ENCODE results near the gene NUDT11. TPM values are rescaled to one million over a fixed set of nuclear protein-coding genes. Genes with fewer than 3 reads are reported as not detected.
"Not testable (repeated sequence)": the region's sequence is repeated elsewhere in the genome, so short reads cannot be mapped to it uniquely, and the experiment has no call there.

NUDT11 gene
- total and polyA plus RNA-seq, 2 of the 13 experiments (the other 11 are each of a cell fraction or from before 2014, with no cell fraction given), result not detected

DNA sequence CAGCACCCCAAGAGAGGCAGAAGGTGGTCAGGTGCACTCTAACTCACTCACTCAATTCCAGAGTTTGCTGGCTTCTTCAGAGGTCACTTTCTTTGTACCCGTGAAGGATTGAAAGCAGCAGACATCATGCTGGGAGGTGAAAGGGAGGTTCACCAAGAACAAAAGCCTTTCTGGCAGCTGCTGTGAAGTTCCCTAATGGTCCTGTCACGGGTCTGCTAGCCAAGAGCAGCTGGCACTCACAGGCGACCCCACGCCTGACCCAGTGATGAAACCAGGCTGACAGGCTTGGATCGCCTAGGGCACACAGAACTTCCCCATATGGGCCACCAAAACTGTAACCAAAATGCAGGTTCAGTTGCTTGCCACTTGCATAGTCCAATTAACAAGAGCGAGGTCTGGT, 11.8 kb downstream of the NUDT11 start:
- H3K36me3 ChIP-seq (replicated peaks in 1 of 2; ENCODE audit: control insufficient read depth in 1 of 2, insufficient read depth in 2 of 2, low read length in 2 of 2), result no peaks in the 10 kb centered on the region
- H3K4me2 ChIP-seq (ENCODE audit: low read depth, low read length), result no peak overlapping the region
- POLR2A ChIA-PET, result no interaction called here
- H3K9ac ChIP-seq (ENCODE audit: insufficient read depth, low read depth, low read length), result no peak overlapping the region
- CTCF ChIA-PET (ENCODE audit: low intra/inter-chr PET ratio, low total read pairs), result no interaction called here
- TF ChIP-seq NKX3-1 (CRISPR knock-in tag; IDR thresholded peaks at IDR 0.05) (no peak), NR2F1 (CRISPR knock-in tag; IDR thresholded peaks at IDR 0.05) (no peak), IRF2 (CRISPR knock-in tag; IDR thresholded peaks at IDR 0.05) (no peak), ZNF432 (CRISPR knock-in tag; IDR thresholded peaks at IDR 0.05; ENCODE audit: borderline replicate concordance) (no peak)
- ATAC-seq, result no peak
- BruUV-seq (replicated peaks), result no TSS peak
- intact Hi-C loops (cut with micrococcal nuclease; ENCODE audit: unreplicated experiment), result no loop called here
- no peaks in the 10 kb centered on the region for H3K79me2 ChIP-seq (ENCODE audit: insufficient read depth, low read length)
- WGBS (ENCODE audit: low lambda C conversion rate), result 0% methylated on average over 2 of the region's 6 CpGs
- no peak overlapping the region for H3K4me3 ChIP-seq (replicated peaks in 1 of 3; ENCODE audit: insufficient read depth in 1 of 3, low read depth in 2 of 3, low read length in 3 of 3)
- FAIRE-seq, result no peak
- DNase-seq (ENCODE audit: low spot score), result no peak
- no peak overlapping the region for H3K27ac ChIP-seq (ENCODE audit: extremely low read length, insufficient read depth, low read length)
- no peaks in the 10 kb centered on the region for H3K4me1 ChIP-seq (ENCODE audit: insufficient read depth, low read length)
- no peaks in the 10 kb centered on the region for H3K27me3 ChIP-seq (ENCODE audit: control insufficient read depth in 1 of 2, insufficient read depth in 2 of 2, low read length in 2 of 2)
- no peaks in the 10 kb centered on the region for H4K20me1 ChIP-seq (ENCODE audit: insufficient read depth, low read length)
- H3K9me3 ChIP-seq (ENCODE audit: low read length), result no peaks in the 10 kb centered on the region
- in situ Hi-C loops (cut with HindIII; ENCODE audit: extremely low pct_ligation_motif_present, low pct_unique_long_range_greater_than_20kb), result no loop called here
- no peak overlapping the region for H2AFZ ChIP-seq (ENCODE audit: low read length)

DNA sequence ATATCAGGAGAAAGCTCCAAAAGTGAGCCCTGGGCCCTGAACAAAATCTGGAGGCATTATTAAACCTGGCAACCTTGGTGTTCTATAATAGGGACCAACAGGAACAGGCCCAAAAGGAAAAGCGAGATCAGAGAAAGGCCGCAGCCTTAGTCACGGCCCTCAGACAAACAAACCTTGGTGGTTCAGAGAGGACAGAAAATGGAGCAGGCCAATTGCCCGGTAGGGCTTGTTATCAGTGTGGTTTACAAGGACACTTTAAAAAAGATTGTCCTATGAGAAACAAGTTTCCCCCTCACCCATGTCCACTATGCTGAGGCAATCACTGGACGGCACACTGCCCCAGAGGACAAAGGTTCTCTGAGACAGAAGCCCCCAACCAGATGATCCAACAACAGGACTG, 14.0 kb downstream of the NUDT11 start:
- H3K79me2 ChIP-seq (ENCODE audit: insufficient read depth, low read length); H3K4me2 ChIP-seq (ENCODE audit: low read depth, low read length); intact Hi-C loops (cut with micrococcal nuclease; ENCODE audit: unreplicated experiment); H4K20me1 ChIP-seq (ENCODE audit: insufficient read depth, low read length); BruUV-seq (replicated peaks); H3K4me3 ChIP-seq (replicated peaks in 1 of 3; ENCODE audit: insufficient read depth in 1 of 3, low read depth in 2 of 3, low read length in 3 of 3); DNase-seq (ENCODE audit: low spot score); POLR2A ChIA-PET; ATAC-seq; FAIRE-seq; H3K27ac ChIP-seq (ENCODE audit: extremely low read length, insufficient read depth, low read length); H3K9ac ChIP-seq (ENCODE audit: insufficient read depth, low read depth, low read length); H3K4me1 ChIP-seq (ENCODE audit: insufficient read depth, low read length); H3K36me3 ChIP-seq (replicated peaks in 1 of 2; ENCODE audit: control insufficient read depth in 1 of 2, insufficient read depth in 2 of 2, low read length in 2 of 2); H2AFZ ChIP-seq (ENCODE audit: low read length); H3K9me3 ChIP-seq (ENCODE audit: low read length); CTCF ChIA-PET (ENCODE audit: low intra/inter-chr PET ratio, low total read pairs); in situ Hi-C loops (cut with HindIII; ENCODE audit: extremely low pct_ligation_motif_present, low pct_unique_long_range_greater_than_20kb); H3K27me3 ChIP-seq (ENCODE audit: control insufficient read depth in 1 of 2, insufficient read depth in 2 of 2, low read length in 2 of 2): not testable (repeated sequence)
- WGBS (ENCODE audit: low lambda C conversion rate), result 25% methylated on average over 4 of the region's 5 CpGs
